C1 segment of cervical spinal cord (tissue), 14 donors: Measurements from ENCODE around the gene POLR2C.

Experiments
- DNase-seq, 14 donors: peaks; one replicate each; lab custom pipeline; 2025; lab: John Stamatoyannopoulos, UW

Gene POLR2C

DNA sequence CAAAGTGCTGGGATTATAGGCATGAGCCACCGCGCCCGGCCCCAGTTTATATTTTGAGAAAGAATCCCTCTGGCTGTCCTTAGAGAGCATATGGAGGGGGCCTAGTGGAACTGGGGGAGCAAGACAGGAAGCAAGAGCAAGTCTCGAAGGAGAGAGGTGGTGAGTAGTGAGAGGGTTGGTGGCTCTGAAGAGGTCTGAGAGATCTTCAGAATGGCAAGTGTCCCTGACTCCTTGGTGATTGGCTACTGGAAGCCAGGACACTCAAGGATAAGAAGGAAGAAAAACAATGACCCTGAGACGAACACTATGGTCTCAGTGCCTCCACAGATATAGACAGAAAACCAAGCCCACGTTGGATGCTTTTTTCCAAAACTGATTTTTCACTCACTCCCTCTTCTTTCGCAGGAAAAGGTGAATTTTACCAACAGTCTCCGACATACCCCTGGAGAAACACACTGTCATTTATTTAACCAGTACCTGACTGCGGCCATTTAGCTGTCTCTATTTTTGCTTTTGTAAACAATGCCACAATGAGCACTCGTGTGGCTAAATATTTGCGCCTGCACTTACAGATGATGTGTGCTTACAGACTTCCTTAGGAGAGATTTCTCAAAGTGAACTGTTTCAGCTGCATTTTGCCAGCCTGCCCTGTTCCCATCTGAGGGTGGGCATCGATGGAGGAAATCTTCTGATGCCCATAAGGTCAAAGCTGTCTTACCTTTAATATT lies 39.7 kb downstream of the POLR2C start:
- DNase-seq: no peak

DNA sequence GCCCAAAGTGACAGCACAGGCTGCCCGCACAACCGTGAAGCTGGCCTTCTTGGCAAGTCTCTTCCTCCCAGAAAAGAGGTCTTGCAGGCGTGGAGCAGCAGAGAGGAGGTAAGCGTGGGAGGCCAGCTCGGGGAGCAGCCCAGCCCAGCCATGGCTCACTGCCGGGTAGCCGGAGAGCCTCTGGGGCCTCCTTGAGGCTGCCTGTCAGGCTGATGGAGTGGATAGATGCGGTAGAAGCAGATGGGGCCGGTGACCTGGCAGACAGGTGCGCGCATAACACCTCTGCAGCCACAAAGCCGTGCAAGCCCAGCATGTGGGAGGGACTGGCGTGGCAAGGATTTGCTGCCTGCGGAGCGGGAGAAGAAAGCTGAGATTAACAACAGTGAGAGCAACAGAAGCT lies 40.9 kb downstream of the POLR2C start:
- DNase-seq: peak in 1 of 14 donors; percentile 39

DNA sequence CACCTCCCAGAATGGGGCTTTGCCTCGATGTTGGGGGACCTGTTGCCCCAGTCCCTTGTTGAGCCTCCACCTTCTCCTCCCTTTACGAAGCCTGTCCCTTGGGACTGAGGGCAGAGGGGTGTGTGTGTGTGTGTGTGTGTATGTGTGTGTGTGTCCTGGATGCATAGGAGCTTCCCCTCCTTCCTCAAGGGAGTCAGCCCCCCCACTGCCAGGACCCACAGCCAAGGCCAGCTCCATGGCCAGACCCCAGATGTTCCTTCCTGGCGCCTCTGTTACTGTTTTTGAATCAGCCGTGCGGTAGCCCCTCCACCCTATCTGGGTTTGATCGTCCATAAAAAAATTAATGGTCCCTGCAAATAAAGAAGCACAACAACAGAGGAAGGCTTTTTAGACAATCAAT lies 41.5 kb downstream of the POLR2C start:
- no peak for DNase-seq

DNA sequence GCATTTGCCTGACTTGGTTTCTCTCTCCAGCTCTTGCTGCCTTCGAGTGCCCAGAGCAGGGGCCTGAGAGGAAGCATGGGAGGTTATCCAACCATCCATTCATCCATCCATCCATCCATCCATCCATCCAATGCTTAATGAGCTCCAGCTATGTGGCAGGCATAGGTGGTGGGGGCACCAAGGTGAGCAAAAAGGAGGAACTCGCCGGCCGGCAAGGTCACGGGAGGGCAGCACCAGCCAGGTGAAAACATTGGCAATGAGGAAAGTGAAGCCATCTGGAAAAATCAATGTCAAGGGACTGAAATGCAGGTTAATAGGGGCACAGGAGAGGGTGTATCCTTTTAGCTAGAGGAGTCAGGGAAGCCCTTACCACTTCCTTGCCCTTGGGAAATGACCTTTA lies 42.0 kb downstream of the POLR2C start:
- no peak for DNase-seq

DNA sequence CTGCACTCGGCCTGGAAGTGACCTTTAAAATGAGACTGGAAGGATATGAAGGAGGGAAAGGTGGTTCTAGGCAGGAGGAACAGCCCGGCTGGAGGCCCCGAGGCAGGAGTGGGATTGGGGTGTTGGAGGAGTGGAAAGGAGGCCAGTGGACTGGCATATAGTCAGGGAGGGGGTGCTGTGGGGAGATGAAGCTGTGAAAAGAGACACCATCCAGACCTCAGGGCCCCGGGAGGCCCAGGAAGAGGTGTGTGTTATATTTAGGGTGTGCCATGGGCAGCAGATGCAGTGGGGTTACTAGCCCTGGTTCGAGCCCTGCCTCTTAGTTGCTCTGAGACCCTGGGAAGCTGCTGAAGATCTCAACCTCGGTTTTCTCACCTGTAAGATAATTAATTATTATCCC lies 42.7 kb downstream of the POLR2C start:
- no peak for DNase-seq

DNA sequence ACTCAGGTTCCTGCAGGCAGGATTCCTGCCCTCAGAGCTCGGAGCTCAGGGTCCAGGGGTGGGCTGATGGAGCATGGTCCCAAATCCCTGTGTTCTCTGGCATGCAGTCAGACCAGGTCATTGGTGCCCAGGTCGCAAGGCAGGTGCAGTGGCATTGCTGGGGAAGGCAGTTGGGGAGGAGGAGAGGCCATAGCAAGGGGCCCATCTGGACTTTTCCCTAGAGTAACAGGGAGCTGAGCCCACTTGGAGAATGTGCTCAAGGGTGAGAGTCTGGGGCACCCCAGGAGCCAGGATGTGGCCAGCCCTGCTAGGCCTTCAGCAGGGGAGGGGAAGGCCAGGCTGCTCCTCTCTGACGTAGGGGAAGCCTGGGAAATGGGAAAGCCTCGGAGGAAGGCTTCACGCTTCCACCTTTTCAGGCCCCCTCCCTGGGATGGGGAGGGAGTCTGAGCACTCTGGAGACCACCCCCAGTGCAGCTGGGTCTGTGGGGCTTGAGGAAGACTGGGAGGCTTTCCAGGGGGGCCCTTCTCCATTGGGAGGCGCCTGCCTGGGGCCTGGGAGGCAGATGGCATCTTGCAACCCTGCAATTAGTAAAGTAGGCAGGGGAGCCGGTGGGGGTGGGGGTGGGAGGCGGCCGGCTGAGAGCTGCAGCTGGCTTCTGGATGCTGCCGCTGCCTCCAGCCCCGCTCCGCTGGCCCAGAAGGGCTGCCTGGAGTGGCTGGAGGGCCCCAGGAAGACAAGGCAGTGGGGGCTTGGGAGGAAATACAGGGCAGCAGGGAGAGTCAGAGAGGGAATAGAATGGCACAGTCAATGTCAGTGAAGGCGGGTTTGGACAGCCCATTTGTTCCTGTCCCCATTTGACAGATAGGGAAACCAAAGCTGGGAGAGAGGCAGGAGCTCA lies 44.9 kb downstream of the POLR2C start:
- DNase-seq: no peak

DNA sequence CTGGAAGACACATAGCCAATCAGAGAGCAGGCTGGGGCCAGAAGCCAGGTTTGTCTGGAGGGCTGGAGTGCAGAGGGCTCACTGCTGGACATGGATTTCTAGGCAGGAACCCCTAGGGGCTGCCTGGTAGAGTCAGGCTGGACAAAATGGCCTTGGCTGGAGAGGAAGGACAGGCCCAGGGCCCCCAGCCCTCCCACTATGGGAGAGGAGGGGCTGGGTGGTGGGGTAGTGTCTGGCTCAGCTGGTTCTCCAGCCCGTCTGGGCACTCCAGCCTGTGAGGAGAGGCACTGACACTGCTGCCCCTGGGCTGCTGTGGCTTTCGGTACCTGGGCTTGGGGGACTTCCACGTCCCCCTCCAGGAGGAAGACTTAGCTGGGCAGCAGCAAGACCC lies 45.6 kb downstream of the POLR2C start:
- DNase-seq: no peak

DNA sequence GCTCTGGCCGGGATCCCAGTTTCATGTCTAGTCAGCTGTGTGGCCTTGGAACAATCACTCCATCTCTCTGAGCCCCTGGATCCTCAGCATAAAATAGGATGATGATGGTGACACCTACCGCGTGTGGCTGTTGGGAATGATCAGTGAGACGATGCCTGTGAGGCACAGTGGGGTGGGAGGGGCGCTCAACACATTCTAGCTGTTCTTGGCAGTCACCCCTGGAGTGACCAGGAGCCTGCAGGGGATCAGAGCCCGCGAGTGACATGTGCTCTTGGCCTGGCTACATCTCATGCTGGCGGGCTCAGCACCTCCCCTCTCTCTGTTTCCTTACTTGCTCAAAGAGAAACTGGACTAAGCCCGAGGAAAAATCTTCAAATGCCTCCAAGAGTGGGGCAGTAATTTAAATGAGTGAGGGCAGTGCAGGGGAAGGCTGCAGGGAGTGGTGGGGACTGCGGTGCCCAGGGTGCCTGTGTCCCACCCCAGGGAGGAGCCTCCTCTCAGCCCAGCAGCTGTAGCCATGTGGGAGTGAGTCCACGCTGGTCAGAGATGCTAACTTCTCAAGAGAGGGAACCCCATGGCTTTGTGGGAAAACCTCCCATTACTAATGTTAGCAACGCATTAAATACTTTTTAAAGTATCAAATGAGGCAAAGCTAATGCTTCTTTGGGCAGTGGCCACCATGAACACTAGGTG lies 46.9 kb downstream of the POLR2C start:
- no peak for DNase-seq

DNA sequence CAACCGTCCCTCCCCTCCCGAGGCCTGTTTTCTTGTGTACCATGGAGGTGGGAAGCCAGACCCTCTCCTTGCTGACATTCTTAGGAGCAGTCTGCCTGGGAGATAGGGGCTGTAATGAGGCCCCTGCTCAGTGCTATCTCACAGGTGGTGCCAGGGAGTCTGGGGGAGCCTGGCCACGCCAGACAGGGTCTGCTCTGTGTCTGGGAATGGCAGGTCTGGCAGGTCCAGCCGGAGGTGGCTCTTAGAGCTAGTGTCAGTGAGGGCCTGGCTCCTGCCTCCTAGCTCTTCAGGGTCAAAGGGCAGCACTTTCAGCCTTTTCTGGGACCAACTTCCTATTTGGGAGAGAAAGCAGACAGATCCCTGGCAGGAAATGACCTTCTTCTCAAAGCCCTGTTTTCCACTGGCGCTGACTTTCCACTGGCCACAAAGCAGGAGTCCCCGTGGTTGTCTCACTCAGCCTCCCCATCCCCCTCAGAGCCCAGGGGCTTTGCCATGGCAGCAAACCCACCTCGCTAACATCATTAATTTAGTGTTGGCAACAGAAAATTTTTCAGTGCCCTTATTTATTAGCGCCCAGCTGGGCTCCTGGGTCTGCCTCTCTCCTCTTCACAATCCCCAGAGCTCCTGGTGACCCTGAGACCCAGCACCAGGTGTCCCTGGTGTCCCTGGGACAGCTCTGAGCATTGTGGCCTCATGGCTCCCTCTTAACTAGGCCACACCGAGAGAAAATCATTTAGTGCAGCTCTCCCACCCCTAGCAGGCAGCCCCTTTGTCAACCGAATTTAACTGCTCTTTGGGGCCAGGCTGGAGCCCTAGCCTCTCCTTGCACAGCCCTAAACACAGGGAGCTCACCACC lies 47.8 kb downstream of the POLR2C start:
- no peak for DNase-seq

DNA sequence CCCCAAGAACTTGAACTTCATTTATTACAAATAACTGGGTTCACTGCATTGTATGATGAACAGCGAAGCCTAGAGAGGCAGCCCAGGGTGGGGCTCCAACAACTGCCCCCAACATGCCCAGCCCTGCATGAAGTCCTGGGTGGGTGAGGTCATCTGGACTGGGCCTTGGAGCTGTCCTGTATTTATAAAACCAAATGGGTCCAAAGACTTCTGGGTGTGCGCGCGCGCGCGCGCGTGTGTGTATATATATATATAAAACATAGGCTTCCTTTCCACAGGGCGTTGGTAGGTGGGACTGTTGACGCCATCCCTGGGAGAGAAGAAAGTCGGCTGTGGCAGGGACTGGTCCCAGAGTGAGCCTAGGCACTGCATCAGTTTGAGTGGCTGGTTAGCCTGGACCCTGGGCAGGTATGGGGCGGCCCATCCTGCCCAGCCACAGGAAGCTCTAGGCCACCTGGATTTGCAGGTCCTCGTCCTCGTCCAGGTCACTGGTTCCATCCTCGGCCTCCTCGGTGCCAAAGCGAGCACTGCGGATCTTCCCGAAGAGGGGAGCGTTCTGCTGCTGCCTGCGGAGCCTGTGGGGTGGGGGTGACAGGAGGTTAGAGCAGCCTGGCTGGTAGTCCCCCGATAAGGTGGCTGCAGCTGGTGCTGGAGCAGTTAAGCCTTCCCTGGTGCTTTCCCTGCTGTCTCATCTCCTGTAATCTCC lies 50.0 kb downstream of the POLR2C start:
- DNase-seq: no peak

DNA sequence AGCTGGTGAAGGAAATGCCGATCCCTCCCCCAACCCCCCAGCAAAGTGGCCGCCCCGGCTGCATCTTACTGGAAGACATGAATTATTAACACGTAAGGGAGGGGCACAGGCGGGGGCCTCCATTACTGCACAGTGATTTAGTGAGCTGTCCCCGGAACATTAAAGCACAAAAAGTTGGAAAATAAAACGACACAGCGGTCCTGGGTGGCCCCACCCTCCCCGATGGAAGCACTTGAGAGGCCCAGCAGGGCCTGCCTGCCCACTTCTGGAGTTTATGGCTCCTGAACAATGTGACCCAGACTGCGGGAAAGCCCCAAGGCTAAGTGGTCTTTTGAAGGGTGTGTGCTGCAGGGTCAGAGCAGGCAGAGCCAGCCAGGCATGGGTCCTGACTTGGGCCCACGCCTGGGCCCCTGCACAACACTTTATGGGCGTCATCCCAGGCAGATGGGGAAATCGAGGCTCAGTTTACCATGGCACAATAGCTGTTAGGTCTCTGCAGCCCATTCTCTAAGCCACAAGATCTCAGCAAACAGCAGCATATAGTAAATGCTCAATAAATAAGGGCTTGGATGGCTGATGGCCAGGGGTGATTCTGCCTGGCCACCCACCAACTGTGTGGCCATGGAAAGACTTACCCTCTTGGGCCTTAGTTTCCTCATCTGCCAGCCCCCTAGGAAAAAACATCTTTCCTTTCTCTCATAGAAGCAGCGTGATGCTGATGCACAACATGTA lies 51.1 kb downstream of the POLR2C start:
- no peak for DNase-seq

DNA sequence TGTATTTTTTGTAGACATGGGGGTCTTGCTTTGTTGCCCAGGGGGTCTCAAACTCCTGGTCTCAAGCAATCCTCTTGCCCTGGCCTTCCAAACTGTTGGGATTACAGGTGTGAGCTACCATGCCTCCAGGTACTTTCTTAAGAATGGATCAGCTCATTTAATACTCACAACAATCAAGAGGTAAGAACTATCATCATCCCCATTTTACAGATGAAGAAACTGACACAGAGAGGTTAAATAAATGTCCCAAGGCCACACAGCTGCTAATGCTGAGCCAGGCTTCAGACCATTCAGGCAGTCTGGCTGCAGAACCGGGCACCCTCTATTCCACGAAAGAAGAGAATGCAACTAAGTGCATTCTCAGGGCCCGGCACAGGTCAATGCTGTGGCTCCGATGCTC lies 51.9 kb downstream of the POLR2C start:
- no peak for DNase-seq

DNA sequence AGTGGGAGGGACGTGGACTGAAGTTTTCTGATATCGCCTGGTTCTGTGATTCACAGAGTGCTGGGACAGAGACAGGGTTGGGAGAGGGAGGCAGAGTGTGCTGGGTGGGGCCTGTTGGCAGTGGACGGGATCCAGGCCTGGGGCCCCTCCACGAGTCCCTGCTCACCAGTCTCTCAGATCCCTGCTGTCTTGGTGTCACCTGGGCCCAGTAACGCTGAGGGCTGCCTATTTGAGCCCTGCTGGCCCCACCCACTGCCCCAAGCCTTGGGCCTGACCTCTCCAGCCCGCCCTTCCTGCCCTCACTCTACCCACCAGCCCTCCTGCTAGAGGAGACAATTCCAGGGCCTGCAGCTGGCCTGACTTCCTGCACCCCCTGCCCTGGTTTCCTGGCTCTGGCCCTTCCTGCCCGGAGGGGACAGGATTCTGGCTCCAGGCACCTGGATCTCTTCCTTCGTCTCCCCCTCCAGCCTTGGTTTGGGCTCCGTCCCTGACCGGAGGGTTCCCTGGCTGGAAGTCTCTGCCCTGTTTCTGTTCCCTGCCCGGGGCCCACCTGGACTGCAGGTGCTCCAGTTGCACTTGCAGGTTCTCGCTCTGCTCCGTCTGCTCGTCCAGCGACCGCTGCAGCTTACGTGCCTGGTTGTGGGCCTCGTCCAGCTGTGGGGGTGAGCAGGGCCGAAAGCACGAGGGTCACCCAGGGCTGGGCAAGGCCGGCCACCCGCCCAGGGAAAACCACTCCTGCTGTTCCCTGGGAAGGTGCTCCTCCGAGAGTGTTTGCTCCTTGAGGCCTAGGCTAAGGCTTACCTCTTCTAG lies 52.5 kb downstream of the POLR2C start:
- DNase-seq: no peak

DNA sequence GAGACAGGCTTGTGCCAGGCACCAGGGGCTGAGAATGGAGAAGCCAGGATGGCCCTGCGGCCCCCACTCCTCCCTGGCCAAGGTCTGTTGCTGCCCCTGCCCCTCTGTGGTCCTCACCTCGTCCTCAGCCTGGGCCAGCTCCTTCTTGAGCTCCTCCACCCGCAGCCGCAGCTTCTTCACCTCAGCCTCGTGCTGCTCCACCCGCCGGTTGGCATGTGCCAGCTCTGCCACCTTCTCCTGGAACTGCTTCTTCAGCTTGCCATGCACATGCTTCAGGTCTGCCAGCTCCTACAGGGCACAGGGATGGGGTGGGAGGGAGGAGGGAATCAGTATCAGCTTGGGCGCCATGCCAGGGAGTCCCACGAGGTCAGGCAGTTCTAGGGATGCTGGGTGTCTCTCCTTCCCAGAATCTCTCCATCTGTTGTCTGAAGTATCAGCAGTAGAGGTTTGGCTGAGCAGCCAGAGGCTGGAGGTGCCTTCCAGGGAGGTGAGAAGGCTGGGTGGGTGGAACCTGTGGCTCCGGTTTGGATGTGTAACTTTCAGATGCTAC lies 53.8 kb downstream of the POLR2C start:
- DNase-seq: no peak

DNA sequence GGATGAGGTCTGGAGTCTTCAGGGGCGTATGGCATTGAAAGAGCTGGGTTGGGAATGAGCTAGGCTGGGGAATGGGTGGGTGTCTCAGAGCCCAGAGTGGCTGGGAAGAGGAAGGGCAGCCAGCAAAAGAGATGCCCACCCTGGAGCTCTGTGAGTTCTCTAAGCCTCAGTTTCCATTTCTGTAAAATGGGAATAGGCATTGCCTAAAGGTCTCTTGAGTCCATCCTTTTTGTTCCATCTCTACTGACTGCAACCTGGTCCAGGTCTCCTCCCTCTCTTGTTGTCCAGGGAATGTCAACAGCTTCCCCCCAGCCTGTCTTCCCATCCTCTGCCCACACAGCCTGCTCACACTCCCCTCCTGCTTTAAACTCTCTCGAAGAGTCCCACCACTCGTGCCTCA lies 54.3 kb downstream of the POLR2C start:
- no peak for DNase-seq

DNA sequence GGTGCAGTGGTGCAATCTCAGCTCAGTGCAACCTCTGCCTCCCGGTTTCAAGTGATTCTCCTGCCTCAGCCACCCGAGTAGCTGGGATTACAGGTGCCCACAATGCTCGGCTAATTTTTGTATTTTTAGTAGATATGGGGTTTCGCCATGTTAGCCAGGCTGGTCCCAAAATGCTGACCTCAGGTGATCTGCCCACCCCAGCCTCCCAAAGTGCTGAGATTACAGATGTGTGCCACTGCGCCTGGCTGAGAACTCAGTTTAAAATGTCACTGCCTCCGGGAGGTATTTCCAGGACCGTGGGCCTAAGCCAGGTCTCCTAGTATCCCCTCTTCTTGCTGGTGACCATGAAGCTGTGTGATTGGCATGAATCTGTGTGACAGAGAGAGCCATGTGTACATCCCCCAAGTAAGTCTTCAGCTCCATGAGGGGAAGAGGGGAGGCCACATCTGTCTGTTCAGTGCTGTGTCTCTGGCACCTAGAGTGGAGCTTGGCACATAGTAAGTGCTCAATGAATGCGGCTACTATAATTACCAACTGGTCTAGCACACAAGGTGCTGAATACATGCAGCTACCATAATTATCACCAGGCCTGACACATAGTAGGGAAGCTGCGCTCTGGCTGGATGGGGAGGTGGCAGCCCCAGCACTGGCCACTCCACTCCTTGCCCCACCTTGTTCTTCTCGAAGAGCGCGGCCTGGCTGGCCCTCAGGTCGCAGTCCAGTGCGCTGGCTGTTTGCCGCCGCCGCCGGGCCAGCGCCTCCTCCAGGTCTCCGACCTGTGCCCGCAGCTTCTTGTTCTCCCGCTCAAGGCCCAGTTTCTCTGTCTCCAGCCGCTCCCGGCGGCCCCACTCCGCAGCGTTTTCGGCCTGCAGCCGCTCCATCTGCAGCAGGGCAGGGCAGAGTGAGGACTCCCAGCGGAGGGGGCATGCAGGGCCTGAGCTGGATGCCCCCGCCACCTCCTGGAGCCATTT lies 55.2 kb downstream of the POLR2C start:
- no peak for DNase-seq

DNA sequence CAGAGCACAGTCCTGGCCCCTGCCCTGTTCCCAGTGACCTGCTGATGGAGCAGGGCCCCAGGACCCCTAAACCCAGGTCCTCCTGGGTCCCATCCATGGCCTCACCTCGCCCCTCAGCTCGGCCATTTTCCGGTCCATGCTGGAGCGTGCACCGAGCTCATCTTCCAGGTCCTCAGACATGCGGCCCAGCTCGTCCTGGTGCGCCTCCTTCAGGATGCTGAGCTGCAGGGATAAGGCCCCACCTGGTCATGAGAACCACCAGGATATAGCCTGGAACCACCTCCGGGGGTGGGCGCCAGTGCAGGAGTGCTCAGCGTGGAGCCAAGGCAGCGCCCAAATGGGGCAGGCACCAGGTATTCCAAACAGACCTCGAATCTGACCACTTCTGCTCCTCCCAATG lies 56.0 kb downstream of the POLR2C start:
- no peak for DNase-seq

DNA sequence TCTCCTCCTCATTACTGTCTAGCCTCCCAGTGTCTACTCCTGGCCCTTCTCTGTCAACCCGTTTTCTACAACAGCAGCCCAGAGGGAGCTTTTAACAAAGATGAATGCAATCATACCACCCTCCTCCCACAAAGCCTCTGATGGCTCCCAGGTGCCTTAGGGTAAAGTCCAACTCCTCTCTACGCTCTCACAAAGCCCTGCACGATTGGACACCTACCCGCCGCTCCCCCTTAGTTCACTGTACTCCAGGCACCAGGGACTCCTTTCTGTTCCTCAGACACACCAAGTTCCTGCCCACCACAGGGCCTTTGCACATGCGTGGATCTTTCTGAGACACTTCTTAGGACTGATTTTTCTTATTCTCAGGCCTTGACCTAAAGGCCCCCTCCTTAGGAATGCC lies 56.4 kb downstream of the POLR2C start:
- DNase-seq: no peak
